A549 (cell line): ENCODE data around the gene MYRF.

Experiments used
- CBX8 ChIP-seq: fragments of 200-600 bp; sonication (generic); IDR thresholded peaks from 2 replicates; pipeline ENCODE4 v1.6.1; 2016
- CTCF ChIP-seq: fragments of >200 bp; sonication (Bioruptor Twin); formaldehyde crosslinking; IDR thresholded peaks from 3 replicates; pipeline ENCODE4 v1.5.1; 2016
- EP300 ChIP-seq, 2 experiments: fragments of >200 bp; sonication (Bioruptor Twin); formaldehyde crosslinking; IDR thresholded peaks; 2 replicates in 1 of 2; 3 replicates in 1 of 2; pipeline ENCODE4 v1.6.1; 2016 to 2017
- HEYL ChIP-seq: fragments of 250-450 bp; sonication (Bioruptor Pico); IDR thresholded peaks from 2 replicates; pipeline ENCODE4 v1.8.0; 2021; ENCODE audit warnings: mild to moderate bottlenecking, moderate library complexity
- POLR2A ChIP-seq: IDR thresholded peaks from 2 replicates; pipeline ENCODE4 v1.6.1; 2012; ENCODE audit warnings: mild to moderate bottlenecking, low read length
- RNF2 ChIP-seq: fragments of 200-600 bp; sonication (generic); IDR thresholded peaks from 2 replicates; pipeline ENCODE4 v1.6.1; 2016; ENCODE audit warnings: low read depth, mild to moderate bottlenecking, antibody characterized with exemption, moderate library complexity, borderline replicate concordance

DNA sequence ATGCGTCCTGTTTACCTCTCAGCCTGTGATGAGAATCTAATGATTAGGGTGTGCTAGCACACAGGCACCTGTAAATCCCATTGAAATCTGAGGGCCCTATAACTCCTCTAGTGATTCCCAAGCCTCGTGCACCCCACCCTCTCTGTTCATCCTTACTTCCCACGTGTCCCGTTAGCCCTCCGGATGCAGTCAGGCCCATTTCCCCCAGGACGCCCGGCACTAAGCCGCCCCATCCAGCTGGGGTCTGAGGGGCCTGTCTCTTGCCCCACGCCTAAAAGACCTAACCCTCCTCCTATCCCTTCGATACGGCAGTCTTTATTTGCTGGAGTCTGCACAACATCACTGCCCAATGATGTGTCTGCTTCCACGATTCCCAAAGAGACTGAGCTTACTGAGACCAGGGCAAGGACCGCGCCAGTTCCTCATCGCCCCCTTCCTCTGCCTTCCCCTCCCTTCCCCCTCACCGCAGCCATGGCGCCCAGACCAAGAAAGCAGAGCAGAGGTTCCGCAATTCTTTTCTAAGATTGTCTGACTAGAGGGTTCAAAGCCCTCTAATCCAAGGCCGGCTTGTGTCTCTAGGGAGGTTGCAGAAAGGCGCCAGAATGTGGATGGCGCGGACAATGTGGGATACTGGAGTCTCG is 74.6 kb downstream of the MYRF start:
- TF ChIP-seq CBX8 (no peak), HEYL (CRISPR knock-in tag) (no peak), CTCF (no peak), POLR2A (0 out of 2 replicates have a peak, but pooled peaks have one; percentile 22), RNF2 (no peak), EP300 (IDR thresholded peaks at IDR 0.05) (no peak)
